Activated naive CD8-positive, alpha-beta T cell treated with anti-CD3 and anti-CD28 coated beads, Interleukin-2, amount 50 U/mL, for 24 hours (primary cell): Measurements from ENCODE around the gene PAPSS2.
A peak's percentile ranks its signal among the peaks of the same experiment; 100 is the strongest.

ENCODE experiments used
- ATAC-seq: fragments of 150-1000 bp; cut with Tn5 transposase; one replicate; pipeline ENCODE4 v1.10.0; 2021
- DNase-seq: peaks from one replicate; pipeline ENCODE4 v3.0.0; 2021
- H3K27ac Mint-ChIP-seq: one replicate; pipeline ENCODE4 v1.8.0; 2021; ENCODE audit warnings: mild to moderate bottlenecking, mixed read lengths
- H3K27me3 Mint-ChIP-seq: one replicate; pipeline ENCODE4 v1.8.0; 2021; ENCODE audit warnings: mixed read lengths
- H3K36me3 Mint-ChIP-seq: one replicate; pipeline ENCODE4 v1.8.0; 2021; ENCODE audit warnings: low read depth, mixed read lengths
- H3K4me1 Mint-ChIP-seq: one replicate; pipeline ENCODE4 v1.8.0; 2021; ENCODE audit warnings: mixed read lengths
- H3K4me3 Mint-ChIP-seq: one replicate; pipeline ENCODE4 v1.8.0; 2021; ENCODE audit warnings: mild to moderate bottlenecking, moderate library complexity, mixed read lengths
- H3K9me3 Mint-ChIP-seq: one replicate; pipeline ENCODE4 v1.8.0; 2021; ENCODE audit warnings: mixed read lengths

PAPSS2 gene

GRCh38 chr10:87652261-87652660, 7.4 kb upstream of the PAPSS2 start:
- no peak for ATAC-seq
- H3K36me3 Mint-ChIP-seq = no peaks in the 10 kb centered on the region
- no peak overlapping the region for H3K27ac Mint-ChIP-seq
- no peak overlapping the region for H3K4me3 Mint-ChIP-seq
- DNase-seq = no peak
- peaks cover 18% of the 10 kb centered on the region for H3K27me3 Mint-ChIP-seq
- no peaks in the 10 kb centered on the region for H3K9me3 Mint-ChIP-seq
- H3K4me1 Mint-ChIP-seq = peaks cover 11% of the 10 kb centered on the region

- Mint-ChIP-seq H3K27me3 (peaks cover 24% of the 10 kb centered on the region), H3K36me3 (no peaks in the 10 kb centered on the region)
Measured at GRCh38 chr10:87654212-87654611, 5.5 kb upstream of the PAPSS2 start.

DNA sequence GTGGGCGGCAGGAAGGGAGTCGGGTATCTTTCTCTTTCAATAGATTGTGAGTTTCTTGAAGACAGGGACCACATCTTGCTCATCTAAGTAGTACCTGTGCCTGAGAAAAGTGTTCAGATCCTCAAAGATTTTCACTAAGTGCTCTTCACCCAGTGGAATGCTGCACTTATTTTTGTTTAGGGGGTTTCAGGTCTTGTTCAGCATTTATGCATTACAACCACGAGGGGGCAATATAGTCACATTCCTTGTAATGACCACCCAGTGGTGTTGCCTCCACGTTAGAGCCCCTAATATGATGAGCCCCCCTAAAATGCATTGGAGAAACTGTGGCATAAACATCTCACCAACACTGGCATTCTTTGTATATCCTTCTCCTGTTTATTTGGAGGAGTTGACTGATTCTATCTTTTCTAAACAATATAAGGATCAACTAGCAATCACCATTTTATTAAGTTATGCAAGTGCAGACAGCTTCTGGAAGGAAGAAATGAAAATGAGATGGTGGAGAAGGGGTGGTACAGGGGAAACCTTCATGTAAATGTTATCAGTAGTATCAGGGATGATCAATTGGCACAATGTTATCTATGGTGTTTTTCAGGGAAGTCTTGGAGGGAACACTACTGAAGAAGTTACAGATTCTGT, 3.1 kb upstream of the PAPSS2 start:
- no peak overlapping the region for H3K27ac Mint-ChIP-seq
- no peaks in the 10 kb centered on the region for H3K9me3 Mint-ChIP-seq
- H3K4me3 Mint-ChIP-seq = no peak overlapping the region
- no peak for ATAC-seq
- H3K36me3 Mint-ChIP-seq = no peaks in the 10 kb centered on the region
- peaks cover 38% of the 10 kb centered on the region for H3K27me3 Mint-ChIP-seq
- DNase-seq = no peak
- peaks cover 6% of the 10 kb centered on the region for H3K4me1 Mint-ChIP-seq

More at GRCh38 chr10:87654212-87654611, 5.5 kb upstream of the PAPSS2 start:
- DNase-seq (no peak), ATAC-seq (no peak)
- Mint-ChIP-seq H3K4me3 (no peak overlapping the region), H3K4me1 (peaks cover 2% of the 10 kb centered on the region), H3K9me3 (no peaks in the 10 kb centered on the region), H3K27ac (no peak overlapping the region)

DNA sequence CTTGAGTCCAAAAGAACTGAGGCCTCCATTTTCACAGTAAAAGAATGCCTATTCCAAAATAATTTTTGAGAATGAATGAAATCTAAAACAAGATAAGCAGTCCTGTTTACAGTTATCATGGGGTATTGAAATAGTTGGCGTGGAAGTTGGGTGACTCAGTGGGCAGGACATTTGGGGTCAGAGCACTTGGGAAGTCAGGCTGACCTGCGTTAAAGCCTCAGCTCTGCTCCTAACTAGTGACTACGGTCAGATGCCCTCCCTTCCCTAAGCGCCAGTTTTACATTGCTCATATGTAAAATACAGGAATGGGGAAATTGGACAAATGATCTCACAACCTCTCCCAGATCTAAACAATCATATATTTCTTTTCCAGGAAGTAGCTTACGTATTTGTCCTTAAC, 2.3 kb upstream of the PAPSS2 start:
- DNase-seq = no peak

DNA sequence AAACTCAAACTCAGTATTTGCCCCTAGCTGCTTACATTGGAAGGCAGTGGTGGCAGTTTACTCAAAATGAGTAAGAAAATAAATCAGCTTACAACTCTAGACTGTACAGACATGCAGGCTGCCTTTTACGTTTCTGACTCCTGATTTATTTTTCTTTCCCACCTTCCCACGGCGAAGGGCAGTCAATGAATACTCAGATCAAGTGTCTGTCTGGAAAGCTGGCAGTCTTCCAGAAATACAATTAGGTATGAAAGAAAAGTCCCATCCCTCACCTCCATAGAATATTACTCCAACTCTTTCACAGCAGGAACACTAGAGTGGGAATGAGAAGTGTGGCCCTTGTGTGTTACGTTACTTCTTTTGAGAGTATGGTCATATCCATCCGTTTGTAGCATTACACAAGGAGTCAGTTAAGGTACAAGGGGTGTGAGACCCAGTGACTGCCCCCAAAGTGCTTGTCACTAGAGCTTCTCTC, 1.3 kb upstream of the PAPSS2 start:
- no peaks in the 10 kb centered on the region for H3K9me3 Mint-ChIP-seq
- DNase-seq = no peak
- no peak for ATAC-seq
- no peaks in the 10 kb centered on the region for H3K36me3 Mint-ChIP-seq
- H3K4me1 Mint-ChIP-seq = peaks cover 6% of the 10 kb centered on the region
- H3K4me3 Mint-ChIP-seq = no peak overlapping the region
- H3K27me3 Mint-ChIP-seq = peaks cover 47% of the 10 kb centered on the region
- no peak overlapping the region for H3K27ac Mint-ChIP-seq

More for the DNA sequence above, 2.3 kb upstream of the PAPSS2 start:
- ATAC-seq = no peak
- no peak overlapping the region for H3K4me3 Mint-ChIP-seq
- H3K36me3 Mint-ChIP-seq = no peaks in the 10 kb centered on the region
- H3K4me1 Mint-ChIP-seq = peaks cover 6% of the 10 kb centered on the region
- H3K27me3 Mint-ChIP-seq = peaks cover 42% of the 10 kb centered on the region
- H3K27ac Mint-ChIP-seq = no peak overlapping the region
- no peaks in the 10 kb centered on the region for H3K9me3 Mint-ChIP-seq

GRCh38 chr10:87658858-87659555, 671 bp upstream of the PAPSS2 start:
- ATAC-seq = no peak
- peaks cover 50% of the 10 kb centered on the region for H3K27me3 Mint-ChIP-seq
- no peak overlapping the region for H3K27ac Mint-ChIP-seq

GRCh38 chr10:87660484-87661133, 931 bp downstream of the PAPSS2 start:
- Mint-ChIP-seq H3K27me3 (peaks cover 52% of the 10 kb centered on the region), H3K27ac (no peak overlapping the region), H3K9me3 (no peaks in the 10 kb centered on the region), H3K4me3 (peak overlapping the region; percentile 73), H3K4me1 (peaks cover 6% of the 10 kb centered on the region), H3K36me3 (no peaks in the 10 kb centered on the region)
- ATAC-seq (no peak), DNase-seq (no peak)

More at GRCh38 chr10:87658858-87659555, 671 bp upstream of the PAPSS2 start:
- no peak for DNase-seq
- Mint-ChIP-seq H3K36me3 (no peaks in the 10 kb centered on the region), H3K4me3 (peak overlapping the region; percentile 63), H3K4me1 (peaks cover 6% of the 10 kb centered on the region), H3K9me3 (no peaks in the 10 kb centered on the region)

DNA sequence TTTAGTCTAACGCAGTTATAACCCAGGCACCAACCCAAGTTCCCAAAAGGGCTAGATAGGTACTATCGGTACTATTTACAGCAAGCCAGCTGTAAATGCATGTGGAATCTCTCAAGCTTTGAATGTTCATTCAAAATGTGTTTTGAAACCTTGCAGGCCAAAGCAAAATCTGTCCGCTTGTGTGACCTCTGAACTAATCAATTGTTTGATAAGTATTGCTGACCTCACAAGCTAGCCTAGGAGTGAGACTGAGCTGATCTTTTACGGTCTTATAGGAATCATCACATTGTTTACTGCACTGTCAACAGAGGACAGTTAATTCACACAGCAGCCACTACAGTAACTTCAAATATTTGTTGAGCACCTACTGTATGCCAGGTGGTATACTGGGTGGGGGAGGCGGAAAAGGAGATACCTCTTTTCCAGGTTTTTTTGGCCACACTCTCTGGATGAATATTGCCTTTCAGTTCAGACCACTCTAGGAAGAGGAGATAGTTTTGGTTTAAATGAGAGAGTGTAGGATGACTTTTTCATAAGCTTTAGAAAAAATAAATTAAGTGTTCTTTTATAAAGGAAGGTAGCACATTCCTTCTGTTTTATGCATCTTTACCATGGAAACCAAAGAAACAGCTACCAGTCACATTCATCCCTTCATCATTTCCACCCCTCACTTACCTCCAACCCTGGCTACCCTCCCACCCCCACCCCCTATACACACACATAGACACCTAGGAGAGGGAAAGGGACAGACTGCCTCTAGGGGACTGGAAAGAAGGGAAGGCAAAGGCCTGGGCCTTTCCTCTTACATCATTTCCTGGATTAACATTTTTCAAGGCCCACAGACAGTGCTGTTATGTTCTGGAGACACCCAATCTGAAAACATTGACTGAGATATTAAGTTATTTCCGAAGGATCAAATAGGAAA, 2.4 kb downstream of the PAPSS2 start:
- Mint-ChIP-seq H3K36me3 (no peaks in the 10 kb centered on the region), H3K4me3 (no peak overlapping the region), H3K27ac (no peak overlapping the region), H3K4me1 (peaks cover 6% of the 10 kb centered on the region), H3K27me3 (peaks cover 44% of the 10 kb centered on the region), H3K9me3 (no peaks in the 10 kb centered on the region)
- ATAC-seq = no peak
- DNase-seq = no peak

DNA sequence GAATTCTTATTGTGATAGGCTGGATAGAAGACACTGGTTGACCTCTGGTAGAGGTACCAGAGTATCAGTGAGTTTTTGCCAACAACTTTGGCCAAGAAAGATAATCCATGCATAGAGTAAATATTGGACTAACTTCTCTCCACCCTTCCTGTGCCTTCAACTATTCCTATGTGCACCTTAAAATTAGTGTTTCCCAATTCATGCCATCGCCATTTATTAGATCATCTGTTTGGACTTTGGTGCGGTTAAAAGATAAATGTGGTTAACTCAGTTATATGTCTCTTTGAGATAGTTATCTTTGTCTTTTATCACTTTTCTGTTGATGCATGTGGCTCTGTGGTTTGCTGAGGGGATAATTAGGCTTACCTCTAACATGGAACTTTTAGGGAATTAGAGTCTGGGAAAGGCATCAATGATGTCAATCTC, 4.6 kb downstream of the PAPSS2 start:
- H3K27ac Mint-ChIP-seq = no peak overlapping the region
- ATAC-seq = no peak
- peaks cover 6% of the 10 kb centered on the region for H3K4me1 Mint-ChIP-seq
- no peaks in the 10 kb centered on the region for H3K36me3 Mint-ChIP-seq
- peaks cover 40% of the 10 kb centered on the region for H3K27me3 Mint-ChIP-seq
- H3K9me3 Mint-ChIP-seq = no peaks in the 10 kb centered on the region
- DNase-seq = no peak
- no peak overlapping the region for H3K4me3 Mint-ChIP-seq

GRCh38 chr10:87667493-87667892, 7.8 kb downstream of the PAPSS2 start:
- no peak overlapping the region for H3K4me3 Mint-ChIP-seq
- H3K36me3 Mint-ChIP-seq = no peaks in the 10 kb centered on the region
- H3K4me1 Mint-ChIP-seq = peaks cover 13% of the 10 kb centered on the region
- H3K27me3 Mint-ChIP-seq = peaks cover 18% of the 10 kb centered on the region
- ATAC-seq (no peak), DNase-seq (no peak)
- no peak overlapping the region for H3K27ac Mint-ChIP-seq
- no peaks in the 10 kb centered on the region for H3K9me3 Mint-ChIP-seq

DNA sequence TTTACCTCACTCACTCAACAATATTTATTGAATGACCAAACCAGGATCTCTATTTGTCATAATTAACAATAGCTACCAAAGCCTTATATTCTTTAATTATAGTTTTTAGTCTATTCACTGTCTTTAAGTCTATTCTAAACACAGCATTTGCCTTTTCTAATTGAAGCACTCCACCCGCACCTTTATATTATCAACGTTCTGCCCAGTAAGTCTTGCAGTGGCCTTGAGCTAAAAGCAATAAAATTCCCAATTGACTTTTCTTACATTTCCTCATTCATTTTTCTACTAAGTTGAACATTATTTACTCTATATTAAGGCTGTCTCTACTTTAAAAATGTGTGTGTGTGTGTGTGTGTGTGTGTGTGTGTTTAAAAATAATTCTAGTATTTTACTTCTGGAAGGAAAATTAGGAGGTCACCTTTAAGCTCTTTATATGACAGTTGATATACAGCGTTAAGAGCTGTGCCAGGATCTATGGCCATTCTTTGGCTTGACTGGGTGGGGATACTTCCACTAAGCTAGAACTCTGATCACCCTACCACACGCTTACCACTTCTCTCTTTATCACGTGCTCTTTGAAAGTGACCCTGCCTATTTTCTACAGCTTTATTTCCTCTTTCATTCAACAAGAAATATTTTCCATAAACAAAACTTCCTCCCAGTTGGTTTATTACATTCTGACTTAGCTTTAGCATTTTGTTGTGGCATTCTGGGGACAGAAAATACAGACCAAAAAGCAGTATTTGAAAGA, 8.8 kb downstream of the PAPSS2 start:
- Mint-ChIP-seq H3K36me3 (no peaks in the 10 kb centered on the region), H3K9me3 (no peaks in the 10 kb centered on the region), H3K27me3 (peaks cover 17% of the 10 kb centered on the region), H3K4me1 (peaks cover 15% of the 10 kb centered on the region), H3K4me3 (no peak overlapping the region), H3K27ac (no peak overlapping the region)
- ATAC-seq = no peak
- no peak for DNase-seq

GRCh38 chr10:87669752-87670151, 10.1 kb downstream of the PAPSS2 start:
- peaks cover 9% of the 10 kb centered on the region for H3K27me3 Mint-ChIP-seq
- H3K27ac Mint-ChIP-seq = no peak overlapping the region
- H3K4me1 Mint-ChIP-seq = peaks cover 15% of the 10 kb centered on the region
- ATAC-seq = no peak
- DNase-seq = no peak
- no peaks in the 10 kb centered on the region for H3K36me3 Mint-ChIP-seq
- no peaks in the 10 kb centered on the region for H3K9me3 Mint-ChIP-seq
- no peak overlapping the region for H3K4me3 Mint-ChIP-seq

DNA sequence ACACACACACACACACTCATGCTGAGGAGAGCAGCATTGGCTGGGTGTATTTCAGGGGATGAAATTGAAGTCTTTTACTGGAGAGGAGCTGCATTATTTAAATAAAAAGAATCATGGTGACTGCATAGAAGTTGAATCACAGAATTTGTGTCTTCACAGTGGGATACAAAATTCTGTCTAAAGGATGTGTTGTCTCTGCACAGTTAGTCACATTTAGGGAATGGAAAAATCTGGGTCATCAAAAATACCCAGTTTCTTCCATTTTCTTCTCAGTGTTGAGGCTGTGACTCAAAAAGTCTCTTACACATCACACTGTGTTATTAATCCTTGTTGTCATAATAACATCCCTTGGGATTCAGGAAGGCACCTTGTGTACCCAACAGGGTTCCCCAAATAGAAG, 10.9 kb downstream of the PAPSS2 start:
- DNase-seq = no peak
- Mint-ChIP-seq H3K36me3 (no peaks in the 10 kb centered on the region), H3K4me1 (peaks cover 15% of the 10 kb centered on the region), H3K27me3 (peaks cover 7% of the 10 kb centered on the region), H3K27ac (no peak overlapping the region), H3K4me3 (no peak overlapping the region), H3K9me3 (no peaks in the 10 kb centered on the region)
- peak; percentile 77 for ATAC-seq
